Vagina (tissue), 2 donors: Measurements from ENCODE around the gene PPARGC1A.

ENCODE experiments used
- POLR2AphosphoS5 ChIP-seq, 2 donors: sonication (generic); formaldehyde crosslinking; IDR thresholded peaks; one replicate each; pipeline ENCODE4 v1.9.0; 2017; ENCODE audit warnings: antibody characterized with exemption in 2 of 2, mild to moderate bottlenecking in 2 of 2, low read depth in 1 of 2; ENCODE audit not compliant: insufficient read depth in 1 of 2
- TF ChIP-seq, protein P1 (sequence below), 3 experiments: fragments of 450-650 bp in 2 of 3; fragments of 200-600 bp in 1 of 3; sonication (generic) in 1 of 3; IDR thresholded peaks; one replicate each; pipeline ENCODE4 v1.5.1; 2017 to 2019; ENCODE audit warnings: antibody characterized with exemption in 3 of 3, mild to moderate bottlenecking in 2 of 3, moderate library complexity in 2 of 3

DNA sequence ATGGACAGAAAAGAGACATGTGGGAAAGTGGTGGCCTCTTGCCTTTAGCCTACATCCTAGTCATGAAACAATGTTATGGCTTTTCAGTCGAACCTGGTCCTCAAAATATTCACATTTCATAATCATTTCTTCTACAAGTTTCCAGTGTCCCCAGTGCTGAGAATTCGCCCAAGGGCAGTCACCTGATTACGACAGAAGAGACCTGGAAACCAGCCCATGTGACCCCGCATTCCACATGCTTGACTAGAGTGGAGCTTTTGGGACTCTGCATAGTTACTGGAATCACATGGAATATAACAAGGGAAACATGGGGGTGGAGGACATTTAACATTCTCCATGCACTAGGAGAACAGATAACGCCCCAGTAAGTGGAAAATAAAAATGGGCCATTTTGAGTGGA, 100.1 kb downstream of the PPARGC1A start:
- TF ChIP-seq, protein P1, sequence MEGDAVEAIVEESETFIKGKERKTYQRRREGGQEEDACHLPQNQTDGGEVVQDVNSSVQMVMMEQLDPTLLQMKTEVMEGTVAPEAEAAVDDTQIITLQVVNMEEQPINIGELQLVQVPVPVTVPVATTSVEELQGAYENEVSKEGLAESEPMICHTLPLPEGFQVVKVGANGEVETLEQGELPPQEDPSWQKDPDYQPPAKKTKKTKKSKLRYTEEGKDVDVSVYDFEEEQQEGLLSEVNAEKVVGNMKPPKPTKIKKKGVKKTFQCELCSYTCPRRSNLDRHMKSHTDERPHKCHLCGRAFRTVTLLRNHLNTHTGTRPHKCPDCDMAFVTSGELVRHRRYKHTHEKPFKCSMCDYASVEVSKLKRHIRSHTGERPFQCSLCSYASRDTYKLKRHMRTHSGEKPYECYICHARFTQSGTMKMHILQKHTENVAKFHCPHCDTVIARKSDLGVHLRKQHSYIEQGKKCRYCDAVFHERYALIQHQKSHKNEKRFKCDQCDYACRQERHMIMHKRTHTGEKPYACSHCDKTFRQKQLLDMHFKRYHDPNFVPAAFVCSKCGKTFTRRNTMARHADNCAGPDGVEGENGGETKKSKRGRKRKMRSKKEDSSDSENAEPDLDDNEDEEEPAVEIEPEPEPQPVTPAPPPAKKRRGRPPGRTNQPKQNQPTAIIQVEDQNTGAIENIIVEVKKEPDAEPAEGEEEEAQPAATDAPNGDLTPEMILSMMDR (IDR thresholded peaks at IDR 0.05): no peak
- TF ChIP-seq POLR2AphosphoS5 (IDR thresholded peaks at IDR 0.05; ENCODE audit: insufficient read depth in 1 of 2, low read depth in 1 of 2): no peak
